ENCODE measurements around the gene BAZ1A. TPM values are rescaled to one million over a fixed set of nuclear protein-coding genes. Genes with fewer than 3 reads are reported as not detected.

The BAZ1A gene
- total RNA-seq, 1 experiment from 2014 or later, result 17.8 TPM

DNA sequence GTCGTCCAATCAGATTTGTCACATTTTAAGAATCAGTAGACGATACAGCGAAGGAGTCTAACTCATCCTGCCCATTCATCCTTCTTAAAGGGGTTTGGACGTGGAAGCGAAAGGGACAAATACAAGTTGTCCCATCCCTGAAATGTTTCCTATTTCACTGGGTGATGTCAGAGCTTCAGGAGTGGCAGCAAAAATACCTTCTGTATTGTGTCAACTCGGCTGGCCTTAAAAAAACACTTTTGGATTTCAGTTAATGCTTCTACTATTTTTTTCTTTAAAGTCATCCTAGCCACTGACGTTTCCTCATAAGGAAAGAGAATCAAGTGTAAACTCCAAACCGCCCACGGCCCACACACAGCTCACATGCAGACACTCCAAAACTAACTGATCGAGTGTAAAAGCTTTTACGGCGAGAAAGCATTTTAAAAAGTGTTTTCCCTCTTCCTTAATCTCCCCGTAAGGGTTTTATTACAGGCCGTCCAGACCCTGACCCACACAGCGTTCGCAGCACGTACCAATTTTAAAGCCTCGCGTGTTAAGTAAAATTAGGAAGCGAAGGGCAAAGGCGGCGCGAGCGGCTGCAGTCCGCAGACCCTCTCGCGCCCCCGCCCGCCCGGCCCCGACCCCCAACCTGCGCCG is 161.4 kb downstream of the BAZ1A start:
- H3K4me1 ChIP-seq (ENCODE audit: insufficient read depth, low read length), result no peaks in the 10 kb centered on the region
- no peak overlapping the region for H3K23ac ChIP-seq (ENCODE audit: insufficient read length, low read depth, low read length)
- H3K4ac ChIP-seq (ENCODE audit: low read depth, low read length), result no peak overlapping the region
- H3K79me1 ChIP-seq (ENCODE audit: insufficient read depth, low read depth, low read length, poor library complexity, severe bottlenecking), result no peaks in the 10 kb centered on the region
- H2BK15ac ChIP-seq (ENCODE audit: low read depth, low read length), result no peak overlapping the region
- peak overlapping the region; percentile 90 for H3K9ac ChIP-seq (ENCODE audit: extremely low read depth, insufficient read length, low read length)
- peaks cover 0 to 18% (median 10%) of the 10 kb centered on the region in 3 experiments; a peak in 5 of 7 replicates for H3K36me3 Mint-ChIP-seq (ENCODE audit: insufficient read depth in 1 of 3, low read depth in 3 of 3)
- H2BK12ac ChIP-seq (ENCODE audit: insufficient read length, low read depth, low read length), result no peak overlapping the region
- no peak overlapping the region for H2BK120ac ChIP-seq (ENCODE audit: low read depth, low read length, poor library complexity, severe bottlenecking)
- peak overlapping the region; percentile 24 for H2AFZ ChIP-seq (ENCODE audit: low read length)
- no peak overlapping the region for H4K5ac ChIP-seq (ENCODE audit: insufficient read length, low read depth, low read length)
- H3K56ac ChIP-seq (ENCODE audit: insufficient read length, low read depth, low read length), result no peak overlapping the region
- no peaks in the 10 kb centered on the region for H3K79me2 ChIP-seq (ENCODE audit: insufficient read depth, low read length)
- H3K27ac ChIP-seq (ENCODE audit: insufficient read length, low read depth, low read length), result peak overlapping the region; percentile 43
- H3K4me1 Mint-ChIP-seq, result peaks cover 10 to 11% of the 10 kb centered on the region in 2 experiments
- H3K18ac ChIP-seq (ENCODE audit: insufficient read length, low read depth, low read length), result peak overlapping the region; percentile 81
- peaks cover 13% of the 10 kb centered on the region for H3K27me3 Mint-ChIP-seq (ENCODE audit: low read depth)
- H2BK5ac ChIP-seq (ENCODE audit: insufficient read length, low read length), result no peak overlapping the region
- no peaks in the 10 kb centered on the region for H3K9me3 Mint-ChIP-seq
- H3K4me3 Mint-ChIP-seq, result peak overlapping the region; percentile 87 to 91
- peaks cover 8% of the 10 kb centered on the region for H3K23me2 ChIP-seq (ENCODE audit: insufficient read length, low read depth, low read length, poor library complexity, severe bottlenecking)
- H3K27me3 ChIP-seq (ENCODE audit: insufficient read depth, low read length), result no peaks in the 10 kb centered on the region
- H3K4me2 ChIP-seq (ENCODE audit: insufficient read depth, insufficient read length, low read length), result peak overlapping the region; percentile 96
- no CpG with 5 or more reads among the region's 33 CpGs for WGBS (ENCODE audit: extremely low coverage, insufficient read length, low lambda C conversion rate)
- no peak overlapping the region for H3T11ph ChIP-seq (ENCODE audit: low read length)
- H4K8ac ChIP-seq (replicated peaks; ENCODE audit: insufficient read length, low read depth, low read length), result no peak overlapping the region
- DNase-seq, result no peak
- no peaks in the 10 kb centered on the region for H3K9me3 ChIP-seq (ENCODE audit: control insufficient read depth, low read depth, low read length)
- TF ChIP-seq, protein P1, sequence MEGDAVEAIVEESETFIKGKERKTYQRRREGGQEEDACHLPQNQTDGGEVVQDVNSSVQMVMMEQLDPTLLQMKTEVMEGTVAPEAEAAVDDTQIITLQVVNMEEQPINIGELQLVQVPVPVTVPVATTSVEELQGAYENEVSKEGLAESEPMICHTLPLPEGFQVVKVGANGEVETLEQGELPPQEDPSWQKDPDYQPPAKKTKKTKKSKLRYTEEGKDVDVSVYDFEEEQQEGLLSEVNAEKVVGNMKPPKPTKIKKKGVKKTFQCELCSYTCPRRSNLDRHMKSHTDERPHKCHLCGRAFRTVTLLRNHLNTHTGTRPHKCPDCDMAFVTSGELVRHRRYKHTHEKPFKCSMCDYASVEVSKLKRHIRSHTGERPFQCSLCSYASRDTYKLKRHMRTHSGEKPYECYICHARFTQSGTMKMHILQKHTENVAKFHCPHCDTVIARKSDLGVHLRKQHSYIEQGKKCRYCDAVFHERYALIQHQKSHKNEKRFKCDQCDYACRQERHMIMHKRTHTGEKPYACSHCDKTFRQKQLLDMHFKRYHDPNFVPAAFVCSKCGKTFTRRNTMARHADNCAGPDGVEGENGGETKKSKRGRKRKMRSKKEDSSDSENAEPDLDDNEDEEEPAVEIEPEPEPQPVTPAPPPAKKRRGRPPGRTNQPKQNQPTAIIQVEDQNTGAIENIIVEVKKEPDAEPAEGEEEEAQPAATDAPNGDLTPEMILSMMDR (conservative IDR thresholded peaks at IDR 0.05), result no peak
- H4K20me1 ChIP-seq (ENCODE audit: control insufficient read depth, insufficient read depth, insufficient read length), result no peaks in the 10 kb centered on the region
- peak overlapping the region; percentile 89 to 93 (median 90); a peak in 5 of 7 replicates for H3K27ac Mint-ChIP-seq
- H2BK20ac ChIP-seq (ENCODE audit: low read depth, low read length, poor library complexity, severe bottlenecking), result no peak overlapping the region
- H2AK5ac ChIP-seq (ENCODE audit: insufficient read length, low read length), result no peak overlapping the region
- H3K14ac ChIP-seq (ENCODE audit: insufficient read depth, low read length), result peak overlapping the region; percentile 94; the same call in 1 of the 2 replicates
- H4K91ac ChIP-seq (ENCODE audit: insufficient read length, low read depth, low read length), result no peak overlapping the region
